ENCODE results near the gene GPR135. TPM values are rescaled to one million over a fixed set of nuclear protein-coding genes. Genes with fewer than 3 reads are reported as not detected.
"Not testable (repeated sequence)": the region's sequence is repeated elsewhere in the genome, so short reads cannot be mapped to it uniquely, and the experiment has no call there.

Gene GPR135
- total RNA-seq, 3 donors from 2014 or later, result 1.7 to 4.9 (median 2.8) TPM

DNA sequence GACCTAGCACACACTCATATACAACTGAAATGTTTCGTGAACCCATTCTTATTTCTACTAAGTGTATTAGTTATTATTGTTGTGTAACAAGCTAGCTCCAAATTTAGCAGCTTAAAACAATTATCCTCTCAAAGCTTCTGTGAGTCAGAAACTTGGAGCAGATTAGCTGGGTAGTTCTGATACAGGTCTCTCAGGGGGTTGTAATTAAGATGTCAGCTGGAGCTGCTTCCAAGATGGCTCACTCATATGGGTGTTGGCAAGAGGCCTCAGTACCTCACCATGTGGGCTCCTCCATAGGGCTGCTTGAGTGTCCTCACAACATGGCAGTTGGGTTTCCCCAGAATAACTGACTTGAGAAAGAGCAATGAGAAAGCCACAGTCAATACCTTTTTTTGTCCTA lies 9.8 kb downstream of the GPR135 start:
- Histone ChIP-seq H3K36me3 (ENCODE audit: low read depth) (no peaks in the 10 kb centered on the region), H3K4me1 (ENCODE audit: low read depth) (no peaks in the 10 kb centered on the region), H3K4me3 (no peak overlapping the region), H3K9me3 (no peaks in the 10 kb centered on the region)
- TF ChIP-seq, protein P1, sequence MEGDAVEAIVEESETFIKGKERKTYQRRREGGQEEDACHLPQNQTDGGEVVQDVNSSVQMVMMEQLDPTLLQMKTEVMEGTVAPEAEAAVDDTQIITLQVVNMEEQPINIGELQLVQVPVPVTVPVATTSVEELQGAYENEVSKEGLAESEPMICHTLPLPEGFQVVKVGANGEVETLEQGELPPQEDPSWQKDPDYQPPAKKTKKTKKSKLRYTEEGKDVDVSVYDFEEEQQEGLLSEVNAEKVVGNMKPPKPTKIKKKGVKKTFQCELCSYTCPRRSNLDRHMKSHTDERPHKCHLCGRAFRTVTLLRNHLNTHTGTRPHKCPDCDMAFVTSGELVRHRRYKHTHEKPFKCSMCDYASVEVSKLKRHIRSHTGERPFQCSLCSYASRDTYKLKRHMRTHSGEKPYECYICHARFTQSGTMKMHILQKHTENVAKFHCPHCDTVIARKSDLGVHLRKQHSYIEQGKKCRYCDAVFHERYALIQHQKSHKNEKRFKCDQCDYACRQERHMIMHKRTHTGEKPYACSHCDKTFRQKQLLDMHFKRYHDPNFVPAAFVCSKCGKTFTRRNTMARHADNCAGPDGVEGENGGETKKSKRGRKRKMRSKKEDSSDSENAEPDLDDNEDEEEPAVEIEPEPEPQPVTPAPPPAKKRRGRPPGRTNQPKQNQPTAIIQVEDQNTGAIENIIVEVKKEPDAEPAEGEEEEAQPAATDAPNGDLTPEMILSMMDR (IDR thresholded peaks at IDR 0.05), result no peak
- no peak for DNase-seq
- no peak for ATAC-seq
- intact Hi-C loops (cut with DNase I, micrococcal nuclease), result no loop called here

GRCh38 chr14:59454139-59454538 lies 11.0 kb downstream of the GPR135 start:
- no peak for ATAC-seq
- Histone ChIP-seq H3K4me1 (ENCODE audit: low read depth) (no peaks in the 10 kb centered on the region), H3K9me3 (no peaks in the 10 kb centered on the region), H3K36me3 (ENCODE audit: low read depth) (no peaks in the 10 kb centered on the region), H3K4me3 (no peak overlapping the region)
- DNase-seq, result no peak
- TF ChIP-seq, protein P1 (IDR thresholded peaks at IDR 0.05), result no peak
- intact Hi-C loops (cut with DNase I, micrococcal nuclease), result no loop called here

DNA sequence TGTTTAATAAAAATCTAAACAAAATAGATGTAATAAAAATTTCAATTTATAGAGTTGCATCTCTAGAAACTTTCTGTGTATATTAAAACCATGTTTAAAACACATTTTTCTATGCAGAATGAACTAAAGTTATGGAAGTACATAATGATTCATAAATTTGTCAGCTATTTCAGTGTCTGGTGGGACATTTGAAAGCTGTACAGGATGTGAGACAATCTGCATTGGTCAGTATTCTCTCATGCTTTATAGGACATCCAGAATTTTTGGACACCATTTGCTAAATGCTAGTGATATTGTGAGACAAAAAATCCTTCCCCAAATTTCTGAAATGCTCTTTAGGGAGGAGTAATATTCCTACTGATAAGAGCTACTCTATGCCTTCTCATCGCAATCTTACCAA lies 13.3 kb downstream of the GPR135 start:
- ATAC-seq (no peak), DNase-seq (no peak)
- intact Hi-C loops (cut with DNase I, micrococcal nuclease), result no loop called here
- H3K9me3 ChIP-seq, result no peaks in the 10 kb centered on the region
- no peaks in the 10 kb centered on the region for H3K4me1 ChIP-seq (ENCODE audit: low read depth)
- H3K36me3 ChIP-seq (ENCODE audit: low read depth), result no peaks in the 10 kb centered on the region
- TF ChIP-seq, protein P1 (IDR thresholded peaks at IDR 0.05), result no peak
- H3K4me3 ChIP-seq, result no peak overlapping the region

DNA sequence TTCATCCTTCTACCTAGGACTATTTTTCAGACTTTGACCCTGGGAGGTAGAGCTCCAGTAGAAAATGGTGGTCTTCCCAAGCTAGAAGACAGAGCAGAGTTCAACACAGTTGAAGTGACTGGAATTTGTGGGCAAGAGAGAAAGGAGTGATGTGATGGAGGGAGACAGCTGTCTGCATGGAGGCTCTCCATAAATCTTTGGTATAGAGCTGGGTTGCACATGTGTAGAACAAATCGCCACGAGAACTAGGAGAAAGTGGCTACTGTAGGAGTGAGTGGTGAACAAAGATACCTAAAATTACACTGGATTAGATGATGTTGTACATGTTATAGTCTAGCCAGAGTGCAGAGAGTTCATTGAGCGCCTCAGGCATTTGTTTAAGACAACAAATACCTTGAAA lies 14.5 kb downstream of the GPR135 start:
- TF ChIP-seq, protein P1 (IDR thresholded peaks at IDR 0.05), result no peak
- no peaks in the 10 kb centered on the region for H3K4me1 ChIP-seq (ENCODE audit: low read depth)
- no peaks in the 10 kb centered on the region for H3K36me3 ChIP-seq (ENCODE audit: low read depth)
- no peaks in the 10 kb centered on the region for H3K9me3 ChIP-seq
- ATAC-seq, result no peak
- no peak overlapping the region for H3K4me3 ChIP-seq
- no peak for DNase-seq
- intact Hi-C loops (cut with DNase I, micrococcal nuclease), result no loop called here

DNA sequence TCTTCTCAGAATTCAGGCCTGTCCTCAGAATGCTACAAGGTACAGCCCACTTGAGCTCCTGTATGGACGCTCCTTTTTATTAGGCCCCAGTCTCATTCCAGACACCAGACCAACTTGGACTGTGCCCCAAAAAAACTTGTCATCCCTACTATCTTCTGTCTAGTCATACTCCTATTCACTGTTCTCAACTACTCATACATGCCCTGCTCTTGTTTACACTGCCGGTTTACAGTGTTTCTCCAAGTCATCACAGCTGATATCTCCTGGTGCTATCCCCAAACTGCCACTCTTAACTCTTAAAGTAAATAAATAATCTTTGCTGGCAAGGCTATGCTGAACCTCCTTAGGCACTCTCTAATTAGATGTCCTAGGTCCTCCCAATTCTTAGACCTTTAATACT lies 16.5 kb downstream of the GPR135 start:
- ATAC-seq; intact Hi-C loops (cut with DNase I, micrococcal nuclease); DNase-seq; H3K4me1 ChIP-seq (ENCODE audit: low read depth); H3K4me3 ChIP-seq; H3K36me3 ChIP-seq (ENCODE audit: low read depth); H3K9me3 ChIP-seq: not testable (repeated sequence)

GRCh38 chr14:59439256-59439965 lies 25.8 kb downstream of the GPR135 start:
- no peak for DNase-seq
- no peaks in the 10 kb centered on the region for H3K36me3 ChIP-seq (ENCODE audit: low read depth)
- H3K4me3 ChIP-seq, result no peak overlapping the region
- ATAC-seq, result no peak
- intact Hi-C loops (cut with DNase I, micrococcal nuclease), result no loop called here
- H3K4me1 ChIP-seq (ENCODE audit: low read depth), result no peaks in the 10 kb centered on the region
- TF ChIP-seq, protein P1 (IDR thresholded peaks at IDR 0.05), result no peak
- H3K9me3 ChIP-seq, result no peaks in the 10 kb centered on the region
